ENCODE results near the gene HIP1R. TPM values are rescaled to one million over a fixed set of nuclear protein-coding genes. Genes with fewer than 3 reads are reported as not detected.
"Not testable (repeated sequence)": the region's sequence is repeated elsewhere in the genome, so short reads cannot be mapped to it uniquely, and the experiment has no call there.

The HIP1R gene
- total RNA-seq (2014; rRNA removed) = 14.1 and 15.6 TPM in 2 replicates
- polyA plus RNA-seq (2012) = 8.2 TPM

- DNase-seq (ENCODE audit: low read depth) = peak; percentile 29
Measured at GRCh38 chr12:122834921-122835749, at the start of gene HIP1R. Gene HIP1R, plus strand, starts transcription at chr12:122835457. Its CDS starts 94 bp downstream, at chr12:122835551.

GRCh38 chr12:122785503-122785902 is 49.8 kb upstream of the HIP1R start:
- no peak for DNase-seq (ENCODE audit: low read depth)

GRCh38 chr12:122788387-122788786 is 46.9 kb upstream of the HIP1R start:
- DNase-seq (ENCODE audit: low read depth) = peak; percentile 11

GRCh38 chr12:122789637-122790036 is 45.6 kb upstream of the HIP1R start:
- DNase-seq (ENCODE audit: low read depth) = no peak

- peak; percentile 11 for DNase-seq (ENCODE audit: low read depth)
Measured at GRCh38 chr12:122790393-122791075, 44.7 kb upstream of the HIP1R start.

- DNase-seq (ENCODE audit: low read depth) = peak; percentile 51
Measured at GRCh38 chr12:122793685-122794106, 41.6 kb upstream of the HIP1R start.

GRCh38 chr12:122795807-122796206 is 39.5 kb upstream of the HIP1R start:
- DNase-seq (ENCODE audit: low read depth) = no peak

- no peak for DNase-seq (ENCODE audit: low read depth)
Measured at GRCh38 chr12:122799641-122800243, 35.5 kb upstream of the HIP1R start.

GRCh38 chr12:122803937-122804336 is 31.3 kb upstream of the HIP1R start:
- DNase-seq (ENCODE audit: low read depth) = no peak

GRCh38 chr12:122804957-122805356 is 30.3 kb upstream of the HIP1R start:
- DNase-seq (ENCODE audit: low read depth) = not testable (repeated sequence)

GRCh38 chr12:122807651-122808050 is 27.6 kb upstream of the HIP1R start:
- no peak for DNase-seq (ENCODE audit: low read depth)

GRCh38 chr12:122811777-122812176 is 23.5 kb upstream of the HIP1R start:
- no peak for DNase-seq (ENCODE audit: low read depth)

- no peak for DNase-seq (ENCODE audit: low read depth)
Measured at GRCh38 chr12:122813310-122813713, 21.9 kb upstream of the HIP1R start.

- no peak for DNase-seq (ENCODE audit: low read depth)
Measured at GRCh38 chr12:122819209-122819785, 16.0 kb upstream of the HIP1R start.

- DNase-seq (ENCODE audit: low read depth) = no peak
Measured at GRCh38 chr12:122820138-122820537, 15.1 kb upstream of the HIP1R start.

GRCh38 chr12:122820838-122821271 is 14.4 kb upstream of the HIP1R start:
- no peak for DNase-seq (ENCODE audit: low read depth)

- DNase-seq (ENCODE audit: low read depth) = no peak
Measured at GRCh38 chr12:122823429-122823828, 11.8 kb upstream of the HIP1R start.

GRCh38 chr12:122825773-122826724 is 9.2 kb upstream of the HIP1R start:
- no peak for DNase-seq (ENCODE audit: low read depth)

GRCh38 chr12:122827258-122827657 is 8.0 kb upstream of the HIP1R start:
- DNase-seq (ENCODE audit: low read depth) = no peak

GRCh38 chr12:122830517-122831214 is 4.6 kb upstream of the HIP1R start:
- DNase-seq (ENCODE audit: low read depth) = peak; percentile 81
